Measurements from ENCODE around the gene ZNF367.

ZNF367 gene

DNA sequence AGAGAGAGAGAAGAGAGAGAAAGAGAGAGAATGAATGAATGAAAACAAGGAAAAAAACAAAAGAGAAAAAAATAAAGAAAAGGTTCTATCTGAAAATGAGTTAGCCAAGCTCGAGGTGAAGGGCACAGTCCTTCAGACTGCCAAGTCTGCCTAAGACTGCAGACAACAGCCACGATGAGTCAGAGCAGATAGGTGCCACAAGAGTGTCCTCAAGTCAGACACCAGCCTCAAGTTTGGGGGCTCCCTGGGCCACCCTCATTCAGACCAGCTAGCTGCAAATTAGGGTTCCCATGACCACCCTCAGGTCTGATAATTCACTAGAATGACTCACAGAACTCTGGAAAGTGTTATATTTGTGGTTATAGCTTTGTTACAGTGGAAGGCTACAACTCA lies 17.9 kb upstream of the ZNF367 start:
- Histone ChIP-seq H3K4me1 (ENCODE audit: control insufficient read depth, insufficient read depth, low read length) (no peaks in the 10 kb centered on the region), H3K4me3 (ENCODE audit: low read length) (no peak overlapping the region), H3K9me3 (ENCODE audit: control insufficient read depth, low read length) (peaks cover 7% of the 10 kb centered on the region), H3K27me3 (replicated peaks; ENCODE audit: control insufficient read depth, insufficient read depth, low read length) (no peaks in the 10 kb centered on the region), H3K9ac (ENCODE audit: low read length) (no peak overlapping the region), H3K36me3 (ENCODE audit: control insufficient read depth, insufficient read depth, low read length, severe bottlenecking) (no peaks in the 10 kb centered on the region)
- no peak for DNase-seq (ENCODE audit: low read depth)

DNA sequence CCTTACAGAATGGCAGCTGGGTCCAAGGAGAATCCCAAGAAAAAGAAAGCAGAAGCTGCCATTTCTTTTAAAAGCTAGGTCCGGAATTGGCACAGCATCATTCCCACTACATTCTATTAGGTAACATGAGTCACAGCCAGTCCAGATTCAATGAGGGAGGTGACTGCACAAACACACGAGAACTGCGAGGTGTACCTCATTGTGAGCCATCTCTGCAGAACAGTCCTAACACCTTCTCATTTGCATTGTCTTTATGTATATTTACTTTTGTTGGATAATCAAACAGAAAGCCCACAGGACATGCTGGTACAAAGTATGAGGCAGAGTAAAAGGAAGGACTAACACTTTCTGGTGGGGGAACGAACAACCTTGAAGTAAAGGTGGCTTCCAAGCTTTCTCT lies 17.2 kb upstream of the ZNF367 start:
- Histone ChIP-seq H3K9me3 (ENCODE audit: control insufficient read depth, low read length) (peaks cover 7% of the 10 kb centered on the region), H3K4me3 (ENCODE audit: low read length) (no peak overlapping the region), H3K4me1 (ENCODE audit: control insufficient read depth, insufficient read depth, low read length) (no peaks in the 10 kb centered on the region), H3K9ac (ENCODE audit: low read length) (no peak overlapping the region), H3K27me3 (replicated peaks; ENCODE audit: control insufficient read depth, insufficient read depth, low read length) (no peaks in the 10 kb centered on the region), H3K36me3 (ENCODE audit: control insufficient read depth, insufficient read depth, low read length, severe bottlenecking) (no peaks in the 10 kb centered on the region)
- no peak for DNase-seq (ENCODE audit: low read depth)

DNA sequence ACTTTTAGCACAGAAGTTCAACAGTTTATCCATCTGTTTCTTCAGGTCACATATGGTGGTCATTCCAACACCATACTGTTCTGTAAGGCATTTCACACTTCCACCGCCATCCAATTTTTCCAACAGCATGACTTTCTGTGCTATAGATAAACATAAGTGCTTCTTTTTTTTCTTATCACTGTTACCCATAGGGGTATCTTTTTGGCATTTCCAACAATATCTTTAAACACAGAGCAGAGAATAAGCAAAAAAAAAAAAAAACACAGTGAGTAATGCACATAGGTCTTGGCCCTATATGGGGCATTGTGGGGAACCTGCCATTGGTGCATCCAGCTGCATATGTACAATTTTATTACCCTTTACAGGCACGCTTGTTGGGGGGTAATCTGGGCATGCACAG lies 12.2 kb upstream of the ZNF367 start:
- no peaks in the 10 kb centered on the region for H3K36me3 ChIP-seq (ENCODE audit: control insufficient read depth, insufficient read depth, low read length, severe bottlenecking)
- H3K9me3 ChIP-seq (ENCODE audit: control insufficient read depth, low read length) = peaks cover 7% of the 10 kb centered on the region
- no peak overlapping the region for H3K4me3 ChIP-seq (ENCODE audit: low read length)

DNA sequence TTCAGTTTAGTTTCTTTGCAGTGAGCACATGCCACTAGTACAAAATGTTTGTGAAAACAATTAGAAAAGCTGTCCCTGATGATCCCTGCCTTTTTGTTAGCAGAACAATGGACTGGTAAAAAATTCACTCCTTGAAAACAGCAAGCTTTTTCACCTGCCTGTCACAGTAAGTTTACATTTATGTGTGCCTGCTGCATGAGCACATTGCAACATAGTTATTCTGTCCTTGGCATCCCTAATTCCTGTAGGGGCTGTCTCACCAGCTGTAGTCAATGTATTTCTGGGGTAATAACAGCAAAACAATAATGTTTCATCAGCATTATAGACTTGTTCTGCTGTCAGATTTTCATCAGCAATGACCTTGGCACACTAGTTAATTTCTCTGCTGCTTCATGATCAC lies 11.6 kb upstream of the ZNF367 start:
- peaks cover under 1% of the 10 kb centered on the region for H3K9me3 ChIP-seq (ENCODE audit: control insufficient read depth, low read length)
- H3K27me3 ChIP-seq (replicated peaks; ENCODE audit: control insufficient read depth, insufficient read depth, low read length) = no peaks in the 10 kb centered on the region
- H3K4me1 ChIP-seq (ENCODE audit: control insufficient read depth, insufficient read depth, low read length) = no peaks in the 10 kb centered on the region
- H3K9ac ChIP-seq (ENCODE audit: low read length) = no peak overlapping the region
- DNase-seq (ENCODE audit: low read depth) = no peak
- H3K4me3 ChIP-seq (ENCODE audit: low read length) = no peak overlapping the region
- H3K36me3 ChIP-seq (ENCODE audit: control insufficient read depth, insufficient read depth, low read length, severe bottlenecking) = no peaks in the 10 kb centered on the region

More for the DNA sequence above, 12.2 kb upstream of the ZNF367 start:
- H3K4me1 ChIP-seq (ENCODE audit: control insufficient read depth, insufficient read depth, low read length) = no peaks in the 10 kb centered on the region
- no peak overlapping the region for H3K9ac ChIP-seq (ENCODE audit: low read length)
- DNase-seq (ENCODE audit: low read depth) = no peak
- no peaks in the 10 kb centered on the region for H3K27me3 ChIP-seq (replicated peaks; ENCODE audit: control insufficient read depth, insufficient read depth, low read length)

DNA sequence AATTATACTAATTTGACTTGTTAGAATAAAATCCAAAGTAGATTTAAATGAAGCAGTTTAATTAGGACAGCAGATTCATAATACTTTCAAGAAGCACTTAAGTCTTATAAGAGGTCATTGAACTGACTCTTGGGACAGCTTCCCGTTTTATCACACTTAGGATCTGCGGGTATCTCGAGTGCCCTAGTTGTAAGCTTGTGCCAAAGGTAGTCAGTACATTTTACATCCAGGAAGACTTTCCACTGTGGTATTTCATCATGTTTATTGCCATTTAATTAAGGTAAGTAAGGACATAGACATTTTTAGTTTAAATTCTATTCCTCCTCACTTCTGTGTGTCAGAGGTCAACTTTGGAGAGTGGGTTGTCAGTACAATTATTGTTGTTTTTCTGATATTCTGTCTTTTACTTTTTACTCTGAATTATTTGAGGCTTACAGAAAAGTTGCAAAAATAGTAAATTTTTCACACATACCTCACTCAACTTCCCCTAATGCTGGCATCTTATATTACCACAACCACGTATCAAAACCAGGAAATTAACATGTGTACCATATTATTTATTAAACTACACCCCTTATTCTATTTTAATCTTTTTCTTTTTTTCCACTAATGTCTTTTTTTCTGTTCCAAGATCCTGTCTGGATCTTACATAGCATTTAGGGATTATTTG lies 7.5 kb upstream of the ZNF367 start:
- no peak overlapping the region for H3K4me3 ChIP-seq (ENCODE audit: low read length)
- no peaks in the 10 kb centered on the region for H3K27me3 ChIP-seq (replicated peaks; ENCODE audit: control insufficient read depth, insufficient read depth, low read length)
- no peaks in the 10 kb centered on the region for H3K9me3 ChIP-seq (ENCODE audit: control insufficient read depth, low read length)
- H3K9ac ChIP-seq (ENCODE audit: low read length) = no peak overlapping the region
- no peak for DNase-seq (ENCODE audit: low read depth)
- H3K4me1 ChIP-seq (ENCODE audit: control insufficient read depth, insufficient read depth, low read length) = peaks cover 8% of the 10 kb centered on the region
- H3K36me3 ChIP-seq (ENCODE audit: control insufficient read depth, insufficient read depth, low read length, severe bottlenecking) = no peaks in the 10 kb centered on the region

DNA sequence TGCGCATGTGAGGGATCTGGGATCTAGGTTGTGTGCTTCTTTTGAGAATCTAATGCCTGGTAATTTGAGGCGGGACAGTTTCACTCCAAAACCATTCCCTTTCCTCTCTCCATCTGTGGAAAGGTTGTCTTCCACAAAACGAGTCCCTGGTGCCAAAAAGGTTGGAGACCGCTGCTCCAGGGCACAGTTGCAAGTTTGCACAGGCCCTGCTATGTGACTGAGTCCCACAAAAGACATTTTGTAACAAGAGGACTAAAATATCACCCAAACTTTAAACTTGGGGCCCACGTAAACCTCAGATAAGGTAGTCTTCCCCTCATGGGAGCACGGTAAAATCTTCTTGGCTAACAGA lies 5.8 kb upstream of the ZNF367 start:
- peaks cover 22% of the 10 kb centered on the region for H3K4me1 ChIP-seq (ENCODE audit: control insufficient read depth, insufficient read depth, low read length)
- no peak overlapping the region for H3K4me3 ChIP-seq (ENCODE audit: low read length)
- no peaks in the 10 kb centered on the region for H3K9me3 ChIP-seq (ENCODE audit: control insufficient read depth, low read length)
- DNase-seq (ENCODE audit: low read depth) = no peak
- H3K9ac ChIP-seq (ENCODE audit: low read length) = no peak overlapping the region
- no peaks in the 10 kb centered on the region for H3K27me3 ChIP-seq (replicated peaks; ENCODE audit: control insufficient read depth, insufficient read depth, low read length)
- no peaks in the 10 kb centered on the region for H3K36me3 ChIP-seq (ENCODE audit: control insufficient read depth, insufficient read depth, low read length, severe bottlenecking)

DNA sequence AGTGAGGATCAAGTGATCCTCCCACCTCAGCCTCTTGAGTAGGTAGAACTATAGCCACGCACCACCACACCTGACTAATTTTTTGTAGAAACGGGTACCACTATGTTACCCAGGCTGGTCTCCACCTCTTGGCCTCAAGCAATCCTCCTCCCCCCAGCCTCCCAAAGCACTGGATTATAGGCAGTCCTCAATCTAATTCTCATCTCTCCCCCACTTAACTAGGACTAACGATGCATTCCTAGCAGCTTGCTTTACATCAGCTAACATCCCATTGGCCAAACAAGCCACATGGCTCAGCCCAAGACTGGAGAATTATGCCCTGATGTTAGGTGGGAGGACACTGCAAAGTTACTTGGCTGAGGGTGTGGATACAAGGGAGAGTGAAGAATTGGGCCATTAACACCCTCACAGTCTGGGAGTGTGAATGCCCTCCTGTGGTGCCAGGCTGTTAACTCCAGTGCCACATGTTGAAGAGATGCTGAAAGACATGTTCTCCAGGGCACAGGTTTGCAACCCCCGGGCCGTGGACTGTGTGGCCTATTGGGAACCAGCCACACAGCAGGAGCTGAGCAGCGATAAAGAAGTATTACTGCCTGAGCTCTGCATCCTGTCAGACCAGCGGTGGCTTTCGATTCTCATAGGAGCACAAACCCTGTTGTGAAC lies 5.3 kb upstream of the ZNF367 start:
- DNase-seq (ENCODE audit: low read depth) = no peak
- no peak overlapping the region for H3K4me3 ChIP-seq (ENCODE audit: low read length)
- no peaks in the 10 kb centered on the region for H3K27me3 ChIP-seq (replicated peaks; ENCODE audit: control insufficient read depth, insufficient read depth, low read length)
- peaks cover 22% of the 10 kb centered on the region for H3K4me1 ChIP-seq (ENCODE audit: control insufficient read depth, insufficient read depth, low read length)
- H3K36me3 ChIP-seq (ENCODE audit: control insufficient read depth, insufficient read depth, low read length, severe bottlenecking) = no peaks in the 10 kb centered on the region
- H3K9ac ChIP-seq (ENCODE audit: low read length) = no peak overlapping the region
- H3K9me3 ChIP-seq (ENCODE audit: control insufficient read depth, low read length) = no peaks in the 10 kb centered on the region

DNA sequence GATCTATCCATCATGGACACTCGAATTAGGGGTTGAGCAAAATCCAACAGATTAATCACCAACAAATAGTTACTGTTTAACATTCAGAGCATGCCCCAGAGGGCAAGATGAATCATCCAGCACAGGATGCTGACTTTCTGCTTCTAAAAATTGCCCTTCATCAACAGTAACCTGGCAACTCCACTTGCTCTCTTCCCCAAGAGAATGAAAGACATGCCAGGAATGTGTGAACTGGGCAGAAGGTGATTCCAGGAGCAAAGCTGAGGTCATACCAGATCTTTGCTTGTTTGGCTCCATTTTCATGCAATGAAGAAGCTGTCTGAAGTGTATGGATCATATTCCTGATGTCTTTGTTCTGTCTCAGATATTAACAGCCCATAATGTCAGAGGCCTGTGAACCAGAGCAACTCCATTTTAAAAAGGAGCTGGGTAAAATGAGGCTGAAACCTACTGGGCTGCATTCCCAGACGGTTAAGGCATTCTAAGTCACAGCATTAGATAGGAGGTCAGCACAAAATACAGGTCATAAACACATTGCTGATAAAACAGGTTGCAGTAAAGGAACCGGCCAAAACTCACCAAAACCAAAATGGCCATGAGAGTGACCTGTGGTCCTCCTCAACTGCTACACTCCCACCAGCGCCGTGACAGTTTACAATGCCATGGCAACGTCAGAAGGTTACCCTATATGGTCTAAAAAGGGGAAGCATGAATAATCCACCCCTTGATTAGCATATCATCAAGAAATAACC lies 2.5 kb upstream of the ZNF367 start:
- DNase-seq (ENCODE audit: low read depth) = peak; percentile 81

DNA sequence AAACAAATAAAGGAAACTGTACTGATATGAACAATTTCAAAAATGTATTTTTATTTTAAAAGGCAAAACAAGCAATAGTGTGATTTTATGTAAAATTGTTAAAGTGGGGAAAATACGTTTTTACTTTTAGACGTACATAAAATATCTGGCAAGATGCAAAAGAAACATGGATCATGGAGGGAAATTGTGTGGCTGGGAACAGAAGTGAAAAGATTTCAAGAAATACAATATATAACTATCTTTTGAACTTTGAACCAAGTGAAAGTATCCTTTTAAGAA lies 1.5 kb upstream of the ZNF367 start:
- Histone ChIP-seq H3K27me3 (replicated peaks; ENCODE audit: control insufficient read depth, insufficient read depth, low read length) (no peaks in the 10 kb centered on the region), H3K4me1 (ENCODE audit: control insufficient read depth, insufficient read depth, low read length) (peaks cover 27% of the 10 kb centered on the region), H3K36me3 (ENCODE audit: control insufficient read depth, insufficient read depth, low read length, severe bottlenecking) (no peaks in the 10 kb centered on the region), H3K9me3 (ENCODE audit: control insufficient read depth, low read length) (no peaks in the 10 kb centered on the region), H3K9ac (ENCODE audit: low read length) (peak overlapping the region; percentile 95), H3K4me3 (ENCODE audit: low read length) (peak overlapping the region; percentile 91)
- peak; percentile 4 for DNase-seq (ENCODE audit: low read depth)

More for the DNA sequence above, 2.5 kb upstream of the ZNF367 start:
- Histone ChIP-seq H3K4me3 (ENCODE audit: low read length) (peak overlapping the region; percentile 91), H3K36me3 (ENCODE audit: control insufficient read depth, insufficient read depth, low read length, severe bottlenecking) (no peaks in the 10 kb centered on the region), H3K4me1 (ENCODE audit: control insufficient read depth, insufficient read depth, low read length) (peaks cover 27% of the 10 kb centered on the region), H3K9ac (ENCODE audit: low read length) (peak overlapping the region; percentile 65), H3K9me3 (ENCODE audit: control insufficient read depth, low read length) (no peaks in the 10 kb centered on the region), H3K27me3 (replicated peaks; ENCODE audit: control insufficient read depth, insufficient read depth, low read length) (no peaks in the 10 kb centered on the region)

DNA sequence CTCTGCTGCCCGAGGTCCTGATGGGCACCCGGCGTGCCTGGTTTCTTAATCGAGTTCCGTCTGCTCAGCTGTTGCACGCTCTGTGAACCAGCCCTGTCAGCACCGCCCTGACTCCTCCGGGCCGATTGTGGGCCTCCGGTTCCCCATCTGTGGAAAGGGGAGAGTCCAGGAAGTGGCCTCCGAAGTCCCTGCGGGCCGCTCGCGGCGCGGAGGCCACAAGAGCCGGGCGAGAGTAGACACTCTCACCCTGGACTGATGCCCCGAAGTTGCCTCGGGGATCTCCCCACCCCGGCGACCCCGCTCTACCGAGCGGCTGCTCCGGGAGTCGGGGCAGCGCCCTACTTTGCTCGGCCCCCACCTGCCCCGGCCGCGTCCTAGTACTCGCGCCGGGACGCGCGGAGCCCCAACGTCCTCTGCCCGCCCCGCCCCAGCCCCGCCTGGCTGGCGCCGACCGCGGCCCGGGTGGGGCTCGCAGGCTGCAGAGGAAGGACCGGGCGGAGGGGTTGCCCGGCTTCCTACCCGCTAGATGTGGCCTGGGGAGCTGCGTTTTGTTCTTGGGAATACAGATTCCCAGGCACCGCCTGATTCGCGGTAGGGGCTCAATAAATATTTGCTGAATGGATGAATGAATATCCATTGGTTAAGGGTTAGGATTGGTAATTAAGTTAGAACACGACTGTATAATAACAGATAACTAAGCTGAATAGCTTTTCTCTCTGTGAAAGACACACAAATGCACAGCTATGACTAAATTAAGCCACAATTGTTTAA lies 935 bp upstream of the ZNF367 start:
- peak; percentile 77 for DNase-seq (ENCODE audit: low read depth)
- H3K4me3 ChIP-seq (ENCODE audit: low read length) = peak overlapping the region; percentile 91
- peaks cover 27% of the 10 kb centered on the region for H3K4me1 ChIP-seq (ENCODE audit: control insufficient read depth, insufficient read depth, low read length)
- no peaks in the 10 kb centered on the region for H3K36me3 ChIP-seq (ENCODE audit: control insufficient read depth, insufficient read depth, low read length, severe bottlenecking)
- H3K27me3 ChIP-seq (replicated peaks; ENCODE audit: control insufficient read depth, insufficient read depth, low read length) = no peaks in the 10 kb centered on the region
- peak overlapping the region; percentile 95 for H3K9ac ChIP-seq (ENCODE audit: low read length)
- no peaks in the 10 kb centered on the region for H3K9me3 ChIP-seq (ENCODE audit: control insufficient read depth, low read length)

DNA sequence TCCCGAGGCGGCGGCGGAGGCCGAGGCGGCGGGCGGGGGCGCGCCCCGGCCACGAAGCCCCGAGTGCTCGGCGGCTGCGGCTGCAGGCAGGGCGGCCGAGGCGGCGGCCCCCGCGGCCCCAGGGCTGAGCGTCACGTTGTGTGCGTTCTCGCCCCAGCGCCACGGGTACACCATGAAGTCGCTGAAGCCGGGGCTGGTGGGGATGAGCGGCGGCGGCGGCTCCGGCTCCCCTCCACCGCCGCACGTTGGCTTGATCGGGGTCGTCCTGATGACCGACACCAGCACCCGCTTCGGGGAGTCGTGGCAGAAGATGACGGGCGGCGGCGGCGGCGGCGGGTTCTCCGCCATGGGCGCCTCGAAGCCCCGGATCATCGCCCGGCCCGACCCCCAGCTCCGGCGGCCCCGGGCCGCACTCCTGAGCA lies 498 bp downstream of the ZNF367 start:
- peak overlapping the region; percentile 67 for H3K9ac ChIP-seq (ENCODE audit: low read length)
- peak overlapping the region; percentile 87 for H3K4me3 ChIP-seq (ENCODE audit: low read length)
- H3K9me3 ChIP-seq (ENCODE audit: control insufficient read depth, low read length) = no peaks in the 10 kb centered on the region
- H3K36me3 ChIP-seq (ENCODE audit: control insufficient read depth, insufficient read depth, low read length, severe bottlenecking) = no peaks in the 10 kb centered on the region
- peak; percentile 52 for DNase-seq (ENCODE audit: low read depth)
- H3K27me3 ChIP-seq (replicated peaks; ENCODE audit: control insufficient read depth, insufficient read depth, low read length) = no peaks in the 10 kb centered on the region
- peaks cover 27% of the 10 kb centered on the region for H3K4me1 ChIP-seq (ENCODE audit: control insufficient read depth, insufficient read depth, low read length)

All from adipocyte (in vitro differentiated cells).